Suppressor macrophage (primary cell): ENCODE results near the gene TAF12.
"Not testable (repeated sequence)": the region's sequence is repeated elsewhere in the genome, so short reads cannot be mapped to it uniquely, and the experiment has no call there.

Experiments used
- DNase-seq, 4 experiments: peaks; one replicate each; pipeline ENCODE4 v3.0.0-alpha.2; 2020 to 2022
- total RNA-seq, 17 experiments: gene quantifications; one replicate each; lab custom pipeline; 2026; ENCODE audit warnings: mixed read lengths in 6 of 17, inconsistent platforms in 3 of 17; lab: John Stamatoyannopoulos, UW

TAF12 gene
- 8.3 to 27.8 (median 19.3) reads per million in 17 experiments for total RNA-seq

GRCh38 chr1:28642847-28643635 is at the start of gene TAF12:
TSS of gene TAF12 (minus strand) at chr1:28643067. CDS start at chr1:28622081, 20,986 bp downstream.
- DNase-seq, result peak; percentile 97 to 99 (median 98)

GRCh38 chr1:28691627-28692026 is 48.8 kb upstream of the TAF12 start:
- not testable (repeated sequence) for DNase-seq

- DNase-seq, result no peak
Measured at GRCh38 chr1:28684937-28685336, 42.1 kb upstream of the TAF12 start.

GRCh38 chr1:28682840-28683239 is 40.0 kb upstream of the TAF12 start:
- DNase-seq, result no peak

GRCh38 chr1:28680151-28680550 is 37.3 kb upstream of the TAF12 start:
- DNase-seq, result no peak

GRCh38 chr1:28675924-28676257 is 33.0 kb upstream of the TAF12 start:
- no peak for DNase-seq

- DNase-seq, result not testable (repeated sequence)
Measured at GRCh38 chr1:28672971-28673370, 30.1 kb upstream of the TAF12 start.

- no peak for DNase-seq
Measured at GRCh38 chr1:28671254-28671780, 28.4 kb upstream of the TAF12 start.

- peak; percentile 80 to 95 (median 88) for DNase-seq
Measured at GRCh38 chr1:28668956-28669723, 26.3 kb upstream of the TAF12 start.

- peak; percentile 92 to 98 (median 96) for DNase-seq
Measured at GRCh38 chr1:28668191-28668955, 25.5 kb upstream of the TAF12 start, which contains the start of gene GMEB1. TSS of gene GMEB1 (plus strand) at chr1:28668784. CDS start at chr1:28683613, 14,829 bp downstream.

- no peak for DNase-seq
Measured at GRCh38 chr1:28666806-28667205, 23.9 kb upstream of the TAF12 start.

GRCh38 chr1:28663871-28664470 is 21.1 kb upstream of the TAF12 start:
- no peak for DNase-seq

- no peak for DNase-seq
Measured at GRCh38 chr1:28656335-28656734, 13.5 kb upstream of the TAF12 start.

GRCh38 chr1:28655448-28656311 is 12.8 kb upstream of the TAF12 start:
- not testable (repeated sequence) for DNase-seq

- DNase-seq, result peak; percentile 26 to 67 (median 60)
Measured at GRCh38 chr1:28653870-28654269, 11.0 kb upstream of the TAF12 start.

- not testable (repeated sequence) for DNase-seq
Measured at GRCh38 chr1:28653063-28653462, 10.2 kb upstream of the TAF12 start.

- peak; percentile 94 to 98 (median 97) for DNase-seq
Measured at GRCh38 chr1:28648474-28649198, 5.8 kb upstream of the TAF12 start, which contains the start of gene RNU11. TSS of gene RNU11 (plus strand) at chr1:28648600.

GRCh38 chr1:28648008-28648473 is 5.2 kb upstream of the TAF12 start:
- peak; percentile 93 to 97 (median 96) for DNase-seq

GRCh38 chr1:28646040-28646439 is 3.2 kb upstream of the TAF12 start:
- DNase-seq, result no peak

GRCh38 chr1:28645406-28645805 is 2.5 kb upstream of the TAF12 start:
- not testable (repeated sequence) for DNase-seq
